CD4-positive, CD25-positive, alpha-beta regulatory T cell (primary cell): Measurements from ENCODE around the gene OCEL1. TPM values are rescaled to one million over a fixed set of nuclear protein-coding genes. Genes with fewer than 3 reads are reported as not detected.

Experiments used
- ATAC-seq, 2 donors: fragments of 150-1000 bp; cut with Tn5 transposase; one replicate each; pipeline ENCODE4 v1.10.0; 2021; ENCODE audit warnings: low read depth in 2 of 2, moderate number of reproducible peaks in 2 of 2, moderate library complexity in 1 of 2
- DNase-seq, 3 donors: peaks; one replicate each; pipeline versions ENCODE4 v3.0.0 to v3.0.0-alpha.2; 2012 to 2022; ENCODE audit warnings: mixed read lengths in 1 of 3
- H3K27ac ChIP-seq: one replicate; pipeline ENCODE4 v1.7.0; 2013; ENCODE audit warnings: mild to moderate bottlenecking, low read length; ENCODE audit not compliant: insufficient read depth, poor library complexity, severe bottlenecking
- H3K27me3 ChIP-seq: one replicate; pipeline ENCODE4 v1.7.0; 2013; ENCODE audit warnings: low read length; ENCODE audit not compliant: control insufficient read depth, insufficient read depth
- H3K36me3 ChIP-seq: one replicate; pipeline ENCODE4 v1.7.0; 2013; ENCODE audit warnings: mild to moderate bottlenecking, low read length, moderate library complexity; ENCODE audit not compliant: control insufficient read depth, insufficient read depth
- H3K4me1 ChIP-seq: 2 replicates; pipeline ENCODE4 v1.7.0; 2013; ENCODE audit warnings: mild to moderate bottlenecking, low read length; ENCODE audit not compliant: insufficient read depth, control insufficient read depth, poor library complexity, severe bottlenecking
- H3K4me3 ChIP-seq: one replicate; pipeline ENCODE4 v1.7.0; 2013; ENCODE audit warnings: low read depth, mild to moderate bottlenecking, low read length, moderate library complexity
- H3K9me3 ChIP-seq, 2 experiments: 1 replicate in 1 of 2; 2 replicates in 1 of 2; pipeline ENCODE4 v1.7.0; 2013; ENCODE audit warnings: low read length in 2 of 2, mild to moderate bottlenecking in 1 of 2, moderate library complexity in 1 of 2; ENCODE audit not compliant: control insufficient read depth in 2 of 2
- H3K27ac Mint-ChIP-seq, 3 donors: one replicate each; pipeline ENCODE4 v1.8.0; 2020 to 2022; ENCODE audit warnings: mild to moderate bottlenecking in 3 of 3, mixed read lengths in 3 of 3, moderate library complexity in 2 of 3
- H3K27me3 Mint-ChIP-seq: one replicate; pipeline ENCODE4 v1.8.0; 2022; ENCODE audit warnings: mild to moderate bottlenecking, mixed read lengths
- H3K36me3 Mint-ChIP-seq: one replicate; pipeline ENCODE4 v1.8.0; 2020; ENCODE audit warnings: mixed read lengths
- H3K4me1 Mint-ChIP-seq, 4 donors: one replicate each; pipeline ENCODE4 v1.8.0; 2020 to 2022; ENCODE audit warnings: mixed read lengths in 4 of 4, mild to moderate bottlenecking in 1 of 4
- H3K4me3 Mint-ChIP-seq, 4 donors: one replicate each; pipeline ENCODE4 v1.8.0; 2020 to 2022; ENCODE audit warnings: mild to moderate bottlenecking in 4 of 4, mixed read lengths in 4 of 4, moderate library complexity in 3 of 4
- H3K9me3 Mint-ChIP-seq, 7 donors: one replicate each; pipeline ENCODE4 v1.8.0; 2020 to 2022; ENCODE audit warnings: mixed read lengths in 7 of 7, mild to moderate bottlenecking in 3 of 7, moderate library complexity in 2 of 7
- polyA plus RNA-seq, 4 donors: library from polyadenylated mRNA; unstranded; fragments of 300-500 nt; fragmentation: Illumina TruSeq; gene quantifications; one replicate each; pipeline ENCODE4 v1.2.3, GENCODE V29; 2021
- total RNA-seq: library from RNA; stranded (reverse); gene quantifications from one replicate; pipeline ENCODE4 v1.2.3, GENCODE V29; 2022

The OCEL1 gene
- total and polyA plus RNA-seq, 5 donors from 2014 or later, result 23.3 to 51.0 (median 46.7) TPM

GRCh38 chr19:17213334-17213733 lies 12.7 kb upstream of the OCEL1 start:
- peak overlapping the region in 2 of 4 donors; percentile 28 to 77 for H3K4me3 Mint-ChIP-seq
- no peak for ATAC-seq

GRCh38 chr19:17214508-17215126 lies 11.4 kb upstream of the OCEL1 start:
- Histone ChIP-seq H3K36me3 (peaks cover 29% of the 10 kb centered on the region), H3K4me3 (peak overlapping the region; percentile 75), H3K9me3 (no peaks in the 10 kb centered on the region), H3K27ac (peak overlapping the region; percentile 92), H3K4me1 (peaks cover 18% of the 10 kb centered on the region), H3K27me3 (no peaks in the 10 kb centered on the region)
- DNase-seq (no peak), ATAC-seq (no peak)
- H3K4me3 Mint-ChIP-seq, result peak overlapping the region; percentile 90 to 94 (median 92)
- H3K9me3 Mint-ChIP-seq, result no peaks in the 10 kb centered on the region
- peak overlapping the region; percentile 97 to 100 (median 99) for H3K27ac Mint-ChIP-seq
- H3K36me3 Mint-ChIP-seq, result peaks cover 27% of the 10 kb centered on the region
- H3K27me3 Mint-ChIP-seq, result peaks cover 5% of the 10 kb centered on the region
- H3K4me1 Mint-ChIP-seq, result peaks cover 3 to 20% (median 10%) of the 10 kb centered on the region in 4 donors

More at GRCh38 chr19:17213334-17213733, 12.7 kb upstream of the OCEL1 start:
- Histone ChIP-seq H3K4me3 (no peak overlapping the region), H3K27ac (no peak overlapping the region), H3K9me3 (no peaks in the 10 kb centered on the region), H3K4me1 (peaks cover 18% of the 10 kb centered on the region), H3K27me3 (no peaks in the 10 kb centered on the region), H3K36me3 (peaks cover 36% of the 10 kb centered on the region)
- Mint-ChIP-seq H3K36me3 (peaks cover 26% of the 10 kb centered on the region), H3K9me3 (no peaks in the 10 kb centered on the region), H3K4me1 (peaks cover 3 to 20% (median 10%) of the 10 kb centered on the region in 4 donors), H3K27me3 (peaks cover 5% of the 10 kb centered on the region), H3K27ac (no peak overlapping the region)
- DNase-seq, result no peak

- peak; percentile 84 to 96 (median 90) for DNase-seq
- peaks cover 29% of the 10 kb centered on the region for H3K36me3 Mint-ChIP-seq
Observed at GRCh38 chr19:17215127-17215971, 10.7 kb upstream of the OCEL1 start, which contains the start of gene USE1. TSS of gene USE1 (plus strand) at chr19:17215357. CDS start at chr19:17215406, 49 bp downstream.

GRCh38 chr19:17216058-17216670 lies 9.9 kb upstream of the OCEL1 start:
- Mint-ChIP-seq H3K27me3 (peaks cover 5% of the 10 kb centered on the region), H3K4me1 (peaks cover 3 to 20% (median 10%) of the 10 kb centered on the region in 4 donors), H3K27ac (peak overlapping the region; percentile 93 to 97 (median 95)), H3K4me3 (peak overlapping the region; percentile 90 to 94 (median 92)), H3K36me3 (peaks cover 29% of the 10 kb centered on the region), H3K9me3 (no peaks in the 10 kb centered on the region)
- ATAC-seq (no peak), DNase-seq (no peak)
- H3K4me1 ChIP-seq, result peaks cover 18% of the 10 kb centered on the region
- H3K27me3 ChIP-seq, result no peaks in the 10 kb centered on the region
- H3K9me3 ChIP-seq, result no peaks in the 10 kb centered on the region
- H3K36me3 ChIP-seq, result peaks cover 19% of the 10 kb centered on the region
- H3K4me3 ChIP-seq, result no peak overlapping the region
- H3K27ac ChIP-seq, result peak overlapping the region; percentile 92

More at GRCh38 chr19:17215127-17215971, 10.7 kb upstream of the OCEL1 start, which contains the start of gene USE1:
- Histone ChIP-seq H3K4me3 (peak within 1 kb of the TSS; percentile 75), H3K36me3 (peaks cover 23% of the 10 kb centered on the region), H3K27ac (peak within 1 kb of the TSS; percentile 92), H3K27me3 (no peaks in the 10 kb centered on the region), H3K9me3 (no peaks in the 10 kb centered on the region), H3K4me1 (peaks cover 18% of the 10 kb centered on the region)
- peak; percentile 95 for ATAC-seq
- H3K9me3 Mint-ChIP-seq, result no peaks in the 10 kb centered on the region
- H3K4me1 Mint-ChIP-seq, result peaks cover 3 to 20% (median 10%) of the 10 kb centered on the region in 4 donors
- H3K27ac Mint-ChIP-seq, result peak within 1 kb of the TSS; percentile 97 to 100 (median 99)
- peak within 1 kb of the TSS; percentile 90 to 94 (median 92) for H3K4me3 Mint-ChIP-seq
- peaks cover 5% of the 10 kb centered on the region for H3K27me3 Mint-ChIP-seq

- Histone ChIP-seq H3K9me3 (no peaks in the 10 kb centered on the region), H3K4me1 (peaks cover 18% of the 10 kb centered on the region), H3K4me3 (no peak overlapping the region), H3K27ac (no peak overlapping the region), H3K27me3 (no peaks in the 10 kb centered on the region), H3K36me3 (peaks cover 12% of the 10 kb centered on the region)
- H3K4me1 Mint-ChIP-seq, result peaks cover 3 to 19% (median 10%) of the 10 kb centered on the region in 4 donors
- no peak for DNase-seq
- no peak for ATAC-seq
- H3K36me3 Mint-ChIP-seq, result peaks cover 21% of the 10 kb centered on the region
- peaks cover 5% of the 10 kb centered on the region for H3K27me3 Mint-ChIP-seq
- no peak overlapping the region for H3K27ac Mint-ChIP-seq
- peak overlapping the region in 1 of 4 donors; percentile 86 for H3K4me3 Mint-ChIP-seq
- no peaks in the 10 kb centered on the region for H3K9me3 Mint-ChIP-seq
Observed at GRCh38 chr19:17219286-17219685, 6.7 kb upstream of the OCEL1 start.

- H3K36me3 ChIP-seq, result peaks cover 12% of the 10 kb centered on the region
- H3K4me3 Mint-ChIP-seq, result peak overlapping the region in 1 of 4 donors; percentile 75
- H3K27ac Mint-ChIP-seq, result no peak overlapping the region
- H3K27me3 ChIP-seq, result no peaks in the 10 kb centered on the region
- no peaks in the 10 kb centered on the region for H3K9me3 ChIP-seq
- no peak overlapping the region for H3K27ac ChIP-seq
- no peak for ATAC-seq
- peaks cover 12% of the 10 kb centered on the region for H3K4me1 ChIP-seq
- no peak overlapping the region for H3K4me3 ChIP-seq
- peaks cover under 1 to 9% (median 4%) of the 10 kb centered on the region in 4 donors for H3K4me1 Mint-ChIP-seq
- H3K27me3 Mint-ChIP-seq, result no peaks in the 10 kb centered on the region
- no peaks in the 10 kb centered on the region for H3K9me3 Mint-ChIP-seq
- no peak for DNase-seq
- peaks cover 18% of the 10 kb centered on the region for H3K36me3 Mint-ChIP-seq
Observed at GRCh38 chr19:17220207-17220758, 5.7 kb upstream of the OCEL1 start.

GRCh38 chr19:17225053-17225452 lies 973 bp upstream of the OCEL1 start:
- Histone ChIP-seq H3K27me3 (no peaks in the 10 kb centered on the region), H3K9me3 (no peaks in the 10 kb centered on the region), H3K27ac (no peak overlapping the region), H3K36me3 (no peaks in the 10 kb centered on the region), H3K4me3 (no peak overlapping the region), H3K4me1 (peaks cover 17% of the 10 kb centered on the region)
- Mint-ChIP-seq H3K27me3 (peaks cover 5% of the 10 kb centered on the region), H3K27ac (peak overlapping the region in 1 of 3 donors; percentile 95), H3K4me1 (peaks cover 0 to 22% (median 10%) of the 10 kb centered on the region in 4 donors), H3K9me3 (no peaks in the 10 kb centered on the region), H3K4me3 (peak overlapping the region in 3 of 4 donors; percentile 73 to 91 (median 90)), H3K36me3 (no peaks in the 10 kb centered on the region)
- DNase-seq (no peak), ATAC-seq (no peak)
